Omental fat pad (tissue), 4 donors: ENCODE measurements around the gene NAV2. TPM values are rescaled to one million over a fixed set of nuclear protein-coding genes. Genes with fewer than 3 reads are reported as not detected.

Experiments
- ATAC-seq: fragments of 150-250 bp; one replicate; pipeline ENCODE4 v1.9.1; 2016; ENCODE audit warnings: mild to moderate bottlenecking, moderate library complexity; ENCODE audit not compliant: low FRiP score
- DNase-seq: peaks from one replicate; pipeline ENCODE4 v3.0.0-alpha.2; 2019; ENCODE audit warnings: low spot score
- CTCF ChIP-seq, 3 donors: fragments of 450-650 bp; IDR thresholded peaks; one replicate each; pipeline ENCODE4 v1.5.1; 2016 to 2017; ENCODE audit warnings: antibody characterized with exemption in 3 of 3, mild to moderate bottlenecking in 3 of 3, moderate library complexity in 2 of 3
- total RNA-seq, 4 donors: library from RNA; depleted of rRNA; stranded (reverse); fragments of >200 nt; gene quantifications; one replicate each; pipeline ENCODE4 v1.1.0, GENCODE V29; 2016

Gene NAV2
- total RNA-seq, 4 donors from 2014 or later, result 6.3 to 41.6 (median 13.0) TPM

GRCh38 chr11:19853016-19853415, 140.4 kb downstream of the NAV2 start:
- ATAC-seq (no peak), DNase-seq (no peak)
- TF ChIP-seq CTCF (IDR thresholded peaks at IDR 0.05), result no peak

- DNase-seq (no peak), ATAC-seq (no peak)
- no peak for TF ChIP-seq CTCF (IDR thresholded peaks at IDR 0.05)
Measured at GRCh38 chr11:19853920-19854319, 141.3 kb downstream of the NAV2 start.

GRCh38 chr11:19861171-19861570, 148.5 kb downstream of the NAV2 start:
- ATAC-seq, result no peak
- no peak for TF ChIP-seq CTCF (IDR thresholded peaks at IDR 0.05)
- no peak for DNase-seq

GRCh38 chr11:19862091-19862490, 149.5 kb downstream of the NAV2 start:
- DNase-seq (no peak), ATAC-seq (no peak)
- TF ChIP-seq CTCF (IDR thresholded peaks at IDR 0.05), result no peak

- ATAC-seq, result peak; percentile 38
- no peak for DNase-seq
- no peak for TF ChIP-seq CTCF (IDR thresholded peaks at IDR 0.05)
Measured at GRCh38 chr11:19864141-19865140, 151.8 kb downstream of the NAV2 start.

- no peak for ATAC-seq
- no peak for TF ChIP-seq CTCF (IDR thresholded peaks at IDR 0.05)
Measured at GRCh38 chr11:19866037-19866436, 153.4 kb downstream of the NAV2 start.

GRCh38 chr11:19866521-19866920, 153.9 kb downstream of the NAV2 start:
- TF ChIP-seq CTCF (IDR thresholded peaks at IDR 0.05), result no peak
- no peak for DNase-seq
- no peak for ATAC-seq

More at GRCh38 chr11:19866037-19866436, 153.4 kb downstream of the NAV2 start:
- DNase-seq, result no peak
